Transverse colon (tissue), 4 donors: ENCODE results near the gene COL6A2.

Experiments
- CTCF ChIP-seq, 5 experiments: fragments of 200-600 bp in 3 of 5; fragments of 450-650 bp in 2 of 5; sonication (generic) in 3 of 5; IDR thresholded peaks; 1 replicate in 2 of 5; 2 replicates in 3 of 5; pipeline ENCODE4 v1.5.1; 2016 to 2017; ENCODE audit warnings: antibody characterized with exemption in 5 of 5, inconsistent platforms in 3 of 5, mild to moderate bottlenecking in 2 of 5, moderate library complexity in 1 of 5
- EP300 ChIP-seq: sonication (generic); formaldehyde crosslinking; IDR thresholded peaks from one replicate; pipeline ENCODE4 v1.6.1; 2017; ENCODE audit warnings: antibody characterized with exemption, low read depth
- POLR2A ChIP-seq: fragments of 450-650 bp; IDR thresholded peaks from one replicate; pipeline ENCODE4 v1.6.1; 2016; ENCODE audit warnings: antibody characterized with exemption, mild to moderate bottlenecking, moderate library complexity
- POLR2AphosphoS5 ChIP-seq, 3 donors: sonication (generic); formaldehyde crosslinking; IDR thresholded peaks; one replicate each; pipeline ENCODE4 v1.6.1; 2016; ENCODE audit warnings: antibody characterized with exemption in 3 of 3

DNA sequence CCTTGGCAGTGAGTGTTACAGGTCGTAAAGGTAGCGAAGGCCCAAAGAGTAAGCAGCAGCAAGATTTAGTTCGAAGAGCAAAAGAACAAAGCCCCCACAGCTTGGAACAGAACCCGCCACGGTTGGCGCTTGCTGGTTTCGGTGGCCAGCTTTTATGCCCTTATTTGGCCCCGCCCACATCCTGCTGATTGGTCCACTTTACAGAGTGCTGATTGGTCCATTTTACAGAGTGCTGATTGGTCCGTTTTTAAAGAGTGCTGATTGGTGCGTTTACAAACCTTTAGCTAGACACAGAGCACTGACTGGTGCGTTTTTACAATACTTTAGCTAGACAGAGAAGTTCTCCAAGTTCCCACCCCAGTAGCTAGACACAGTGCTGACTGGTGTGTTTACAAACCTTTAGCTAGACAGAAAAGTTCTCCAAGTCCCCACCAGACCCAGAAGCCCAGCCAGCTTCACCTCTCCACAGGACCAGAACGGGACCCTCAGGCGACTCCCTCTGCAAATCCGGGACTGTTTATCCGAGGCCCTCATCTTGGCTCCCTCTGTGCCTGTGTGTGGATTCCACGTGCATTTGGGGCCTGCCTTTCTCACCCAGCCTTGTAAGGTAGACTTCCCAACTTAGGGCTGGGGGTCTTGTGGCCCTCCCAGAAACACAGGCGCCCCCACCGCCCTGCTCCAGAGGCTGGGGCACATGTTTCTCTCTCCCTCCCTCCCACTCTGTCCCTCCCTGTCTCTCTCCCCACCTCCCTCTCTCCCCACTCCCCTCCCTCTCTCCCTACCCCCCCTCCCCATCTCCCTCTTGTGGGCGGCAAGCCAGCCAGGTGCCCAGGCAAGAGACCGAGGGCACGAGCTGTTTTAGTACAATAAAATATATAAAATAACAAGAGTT, 44.9 kb downstream of the COL6A2 start:
- no peak for TF ChIP-seq CTCF (IDR thresholded peaks at IDR 0.05)
- no peak for TF ChIP-seq POLR2AphosphoS5 (IDR thresholded peaks at IDR 0.05)
- TF ChIP-seq EP300, result no peak
- TF ChIP-seq POLR2A, result no peak
